Ovary (tissue), 9 donors: ENCODE data around the gene SPRR2A. TPM values are rescaled to one million over a fixed set of nuclear protein-coding genes. Genes with fewer than 3 reads are reported as not detected.

ENCODE experiments used
- DNase-seq, 5 donors: peaks; one replicate each; pipeline ENCODE4 v3.0.0-alpha.2; 2019 to 2020
- H3K27ac ChIP-seq, 2 donors: fragments of 200-600 bp; one replicate each; pipeline versions ENCODE4 v1.5.1 to v1.8.0; 2019 to 2022
- H3K27me3 ChIP-seq: fragments of 200-600 bp; one replicate; pipeline ENCODE4 v1.8.0; 2022
- H3K36me3 ChIP-seq: fragments of 200-600 bp; sonication (generic); one replicate; pipeline ENCODE4 v1.5.1; 2019
- H3K4me1 ChIP-seq: one replicate; pipeline ENCODE4 v1.8.1; 2013; ENCODE audit warnings: mild to moderate bottlenecking, moderate library complexity; ENCODE audit not compliant: insufficient read depth
- H3K4me3 ChIP-seq: fragments of 200-600 bp; sonication (generic); one replicate; pipeline ENCODE4 v1.5.1; 2017
- H3K9me3 ChIP-seq, 2 donors: fragments of 200-600 bp in 1 of 2; sonication (generic) in 1 of 2; one replicate each; pipeline versions ENCODE4 v1.5.1 to v1.8.1; 2013 to 2019; ENCODE audit warnings: mild to moderate bottlenecking in 1 of 2, moderate library complexity in 1 of 2
- CTCF ChIP-seq, 3 donors: fragments of 450-650 bp in 2 of 3; fragments of 200-600 bp in 1 of 3; IDR thresholded peaks; one replicate each; pipeline versions ENCODE4 v1.5.1 to v1.8.0; 2016 to 2022; ENCODE audit warnings: antibody characterized with exemption in 3 of 3, mild to moderate bottlenecking in 1 of 3
- EP300 ChIP-seq: sonication (generic); formaldehyde crosslinking; IDR thresholded peaks from one replicate; pipeline ENCODE4 v1.6.1; 2017; ENCODE audit warnings: antibody characterized with exemption
- POLR2A ChIP-seq: fragments of 450-650 bp; IDR thresholded peaks from one replicate; pipeline ENCODE4 v1.6.1; 2017; ENCODE audit warnings: antibody characterized with exemption, mild to moderate bottlenecking, moderate library complexity
- WGBS, 3 donors: extraction: QIAGEN DNeasy Blood & Tissue Kit in 1 of 3; methylation state at CpG; one replicate each; pipeline versions ENCODE4 v1.1.5 to v1.1.7; 2013 to 2017; 5-methylcytosine and 5-hydroxymethylcytosine counted together
- intact Hi-C, 4 donors: fragments of 100-400 bp; cut with DNase I; formaldehyde crosslinking; loops; one replicate each; pipeline versions ENCODE4 v1.11.0 to v1.15.1; 2022 to 2023
- polyA plus RNA-seq, 2 donors: library from polyadenylated mRNA; stranded (reverse); fragments of 200-250 nt in 1 of 2; fragments of 350-450 nt in 1 of 2; fragmentation: Illumina TruSeq in 1 of 2; extraction: RNeasy Lipid Tissue Mini Kit (QIAGEN cat#74804) in 1 of 2; gene quantifications; one replicate each; pipeline ENCODE4 v1.2.3, GENCODE V29; 2013 to 2014
- total RNA-seq, 7 donors: library from RNA; depleted of rRNA in 2 of 7; stranded (reverse); fragments of >200 nt in 2 of 7; fragmentation: NEBNext Ultra II Directional in 3 of 7; extraction: Animal tissue kit (Norgen Biotek cat#: 25700) in 3 of 7; gene quantifications; one replicate each; pipeline versions ENCODE4 v1.1.0 to v1.2.4, GENCODE V29; 2016 to 2023
- donor health status: DM: no; HTN: no; CAD: no; lungs with moderate emphysema.
- donor health status: DM: no; HTN: no; CAD: no.
- donor health status: Bipolar disorder and iron deficiency.
- donor health status: DM: yes; HTN: yes; CAD: no.
- donor health status: DM: no; HTN: no; CAD: no.
- donor health status: DM: yes; HTN: yes; CAD: no.

Gene SPRR2A
- total and polyA plus RNA-seq, 9 donors, result 0.21 to 0.59 (median 0.53) TPM; not detected in 5

- intact Hi-C loops, result no loop called here
- Histone ChIP-seq H3K36me3 (no peaks in the 10 kb centered on the region), H3K27ac (no peak overlapping the region), H3K27me3 (no peaks in the 10 kb centered on the region), H3K4me3 (no peak overlapping the region), H3K4me1 (no peaks in the 10 kb centered on the region), H3K9me3 (no peaks in the 10 kb centered on the region)
- DNase-seq, result no peak
- TF ChIP-seq CTCF (IDR thresholded peaks at IDR 0.05) (no peak), EP300 (no peak), POLR2A (no peak)
- WGBS, 3 donors, result 97 to 100% (median 98%) methylated on average over 2 of the region's 2 CpGs
Observed at GRCh38 chr1:153049211-153049610, 8.1 kb downstream of the SPRR2A start.

- Histone ChIP-seq H3K9me3 (no peaks in the 10 kb centered on the region), H3K36me3 (no peaks in the 10 kb centered on the region), H3K27me3 (no peaks in the 10 kb centered on the region), H3K27ac (no peak within 1 kb of the TSS), H3K4me3 (no peak within 1 kb of the TSS), H3K4me1 (no peaks in the 10 kb centered on the region)
- intact Hi-C loops, result no loop called here
- no peak for DNase-seq
- TF ChIP-seq CTCF (IDR thresholded peaks at IDR 0.05) (no peak), EP300 (no peak), POLR2A (no peak)
- 69 to 82% (median 80%) methylated on average over 4 of the region's 4 CpGs for WGBS, 3 donors
Observed at GRCh38 chr1:153040950-153041631, 16.2 kb downstream of the SPRR2A start, which contains the start of gene SPRR2D. TSS of gene SPRR2D (minus strand) at chr1:153041120. CDS start at chr1:153040346, 774 bp downstream.

GRCh38 chr1:153035211-153035610 is 22.1 kb downstream of the SPRR2A start:
- Histone ChIP-seq H3K27ac (no peak overlapping the region), H3K27me3 (no peaks in the 10 kb centered on the region), H3K4me1 (no peaks in the 10 kb centered on the region), H3K36me3 (no peaks in the 10 kb centered on the region), H3K4me3 (no peak overlapping the region), H3K9me3 (no peaks in the 10 kb centered on the region)
- 93 to 94% (median 94%) methylated on average over 1 of the region's 1 CpG for WGBS, 3 donors
- intact Hi-C loops, result no loop called here
- no peak for DNase-seq
- TF ChIP-seq POLR2A (no peak), EP300 (no peak), CTCF (IDR thresholded peaks at IDR 0.05) (no peak)

- 56 to 70% (median 63%) methylated on average over 3 of the region's 3 CpGs for WGBS, 3 donors
- DNase-seq, result no peak
- TF ChIP-seq EP300 (no peak), CTCF (IDR thresholded peaks at IDR 0.05) (no peak), POLR2A (no peak)
- H3K4me1 ChIP-seq, result no peaks in the 10 kb centered on the region
- no peaks in the 10 kb centered on the region for H3K36me3 ChIP-seq
- no peaks in the 10 kb centered on the region for H3K27me3 ChIP-seq
- intact Hi-C loops, result no loop called here
- no peaks in the 10 kb centered on the region for H3K9me3 ChIP-seq
- H3K4me3 ChIP-seq, result no peak overlapping the region
- no peak overlapping the region for H3K27ac ChIP-seq
Observed at GRCh38 chr1:153032677-153033308, 24.5 kb downstream of the SPRR2A start.
